ENCODE results near the gene ELOVL3.
"Not testable (repeated sequence)": the region's sequence is repeated elsewhere in the genome, so short reads cannot be mapped to it uniquely, and the experiment has no call there.

ELOVL3 gene

GRCh38 chr10:102247734-102248133 is 21.6 kb downstream of the ELOVL3 start:
- TF ChIP-seq CTCF (IDR thresholded peaks at IDR 0.05; ENCODE audit: low read depth, low read length) = no peak

GRCh38 chr10:102252508-102252907 is 26.4 kb downstream of the ELOVL3 start:
- DNase-seq (ENCODE audit: low read depth in 2 of 2) = peak in 1 of 2 donors; percentile 64
- not testable (repeated sequence) for H3K4me3 ChIP-seq (replicated peaks in 1 of 2; ENCODE audit: low read depth in 2 of 2, low read length in 2 of 2)

More at GRCh38 chr10:102247734-102248133, 21.6 kb downstream of the ELOVL3 start:
- no peak overlapping the region for H3K4me3 ChIP-seq (replicated peaks in 1 of 2; ENCODE audit: low read depth in 2 of 2, low read length in 2 of 2)
- peak in 1 of 2 donors; percentile 43 for DNase-seq (ENCODE audit: low read depth in 2 of 2)

DNA sequence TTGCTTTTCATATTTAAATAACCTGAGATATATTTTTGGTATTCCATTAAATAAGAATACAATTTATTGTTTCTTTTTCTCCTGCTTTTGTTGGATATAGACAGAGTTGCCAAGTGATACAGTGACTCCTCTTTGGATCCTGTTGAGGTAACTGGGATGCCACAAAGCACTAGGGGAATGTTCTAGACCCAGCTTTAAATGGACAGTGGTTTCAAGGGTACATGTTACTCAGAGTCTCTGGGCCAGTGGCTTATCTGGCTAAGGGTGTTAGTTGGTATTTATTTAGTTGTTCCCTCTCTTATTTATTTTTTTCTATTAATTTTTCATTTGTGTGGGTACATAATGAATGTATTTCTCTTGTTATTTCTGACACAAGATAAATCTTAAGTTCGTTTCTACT is 28.3 kb downstream of the ELOVL3 start:
- TF ChIP-seq CTCF (IDR thresholded peaks at IDR 0.05; ENCODE audit: low read depth, low read length) = no peak

DNA sequence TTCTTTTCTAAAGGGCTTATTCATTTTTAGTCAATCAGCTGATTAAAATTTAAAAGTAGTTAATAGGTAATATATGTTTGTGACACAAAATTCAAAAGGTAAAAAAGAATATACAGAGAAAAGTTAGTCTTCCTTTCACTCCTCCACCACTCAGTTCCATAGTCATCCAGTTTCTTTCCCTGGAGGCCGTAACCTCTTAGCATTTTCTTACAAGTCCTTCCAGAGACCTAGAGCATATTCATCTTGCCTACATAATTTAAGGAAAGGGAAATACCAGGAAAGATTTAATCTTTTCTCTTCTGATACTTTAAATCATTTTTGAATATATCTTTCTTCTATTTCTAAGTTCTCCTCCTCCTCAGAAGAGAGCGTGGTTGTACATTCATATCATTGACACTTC is 29.3 kb downstream of the ELOVL3 start:
- no peak for TF ChIP-seq CTCF (IDR thresholded peaks at IDR 0.05; ENCODE audit: low read depth, low read length)
- no peak overlapping the region for H3K4me3 ChIP-seq (replicated peaks in 1 of 2; ENCODE audit: low read depth in 2 of 2, low read length in 2 of 2)
- no peak for DNase-seq (ENCODE audit: low read depth in 2 of 2)

More for the DNA sequence above, 28.3 kb downstream of the ELOVL3 start:
- H3K4me3 ChIP-seq (replicated peaks in 1 of 2; ENCODE audit: low read depth in 2 of 2, low read length in 2 of 2) = no peak overlapping the region
- no peak for DNase-seq (ENCODE audit: low read depth in 2 of 2)

- no peak overlapping the region for H3K4me3 ChIP-seq (replicated peaks in 1 of 2; ENCODE audit: low read depth in 2 of 2, low read length in 2 of 2)
- no peak for DNase-seq (ENCODE audit: low read depth in 2 of 2)
- no peak for TF ChIP-seq CTCF (IDR thresholded peaks at IDR 0.05; ENCODE audit: low read depth, low read length)
These were observed 35.1 kb downstream of the ELOVL3 start for GRCh38 chr10:102261196-102261595.

DNA sequence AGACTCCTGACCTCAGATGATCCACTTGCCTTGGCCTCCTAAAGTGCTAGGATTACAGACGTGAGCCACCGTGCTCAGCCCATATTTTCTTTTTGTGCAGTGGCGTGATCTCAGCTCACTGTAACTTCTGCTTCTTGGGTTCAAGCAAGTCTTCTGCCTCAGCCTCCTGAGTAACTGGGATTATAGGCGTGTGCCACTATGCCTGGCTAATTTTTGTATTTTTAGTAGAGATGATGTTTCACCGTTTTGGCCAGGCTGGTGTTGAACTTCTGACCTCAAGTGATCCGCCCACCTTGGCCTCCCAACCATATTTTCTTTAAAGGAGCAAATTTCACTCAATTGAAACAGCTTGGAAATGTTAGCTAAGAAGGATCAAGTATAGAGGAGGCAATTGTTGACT is 35.7 kb downstream of the ELOVL3 start:
- no peak overlapping the region for H3K4me3 ChIP-seq (replicated peaks in 1 of 2; ENCODE audit: low read depth in 2 of 2, low read length in 2 of 2)
- no peak for DNase-seq (ENCODE audit: low read depth in 2 of 2)
- TF ChIP-seq CTCF (IDR thresholded peaks at IDR 0.05; ENCODE audit: low read depth, low read length) = no peak

- DNase-seq (ENCODE audit: low read depth in 2 of 2) = peak; percentile 29 to 34
- no peak for TF ChIP-seq CTCF (IDR thresholded peaks at IDR 0.05; ENCODE audit: low read depth, low read length)
- H3K4me3 ChIP-seq (replicated peaks in 1 of 2; ENCODE audit: low read depth in 2 of 2, low read length in 2 of 2) = no peak overlapping the region
These were observed 36.8 kb downstream of the ELOVL3 start for GRCh38 chr10:102262744-102263370.

All from cardiac fibroblast (primary cell).